WTC11 (cell line): ENCODE data around the gene RAPGEF1.

ENCODE experiments used
- CREB1 ChIP-seq: sonication (generic); formaldehyde crosslinking; IDR thresholded peaks from 2 replicates; pipeline ENCODE4 v1.8.0; 2023; ENCODE audit warnings: mild to moderate bottlenecking, missing genetic modification reagents
- CTCF ChIP-seq: fragments of 200-600 bp; IDR thresholded peaks from 2 replicates; pipeline ENCODE4 v1.8.0; 2022; ENCODE audit warnings: antibody characterized with exemption
- E2F1 ChIP-seq: sonication (generic); formaldehyde crosslinking; IDR thresholded peaks from 2 replicates; pipeline ENCODE4 v1.8.0; 2022; ENCODE audit warnings: mild to moderate bottlenecking, missing genetic modification reagents
- FOXK1 ChIP-seq: sonication (generic); formaldehyde crosslinking; IDR thresholded peaks from 2 replicates; pipeline ENCODE4 v1.8.0; 2022; ENCODE audit warnings: mild to moderate bottlenecking, moderate library complexity, missing genetic modification reagents
- GABPB1 ChIP-seq: sonication (generic); formaldehyde crosslinking; IDR thresholded peaks from 2 replicates; pipeline ENCODE4 v1.8.1; 2023; ENCODE audit warnings: mild to moderate bottlenecking, missing genetic modification reagents
- GTF2I ChIP-seq: fragments of 250-450 bp; sonication (Bioruptor Pico); conservative IDR thresholded peaks from 2 replicates; pipeline ENCODE4 v1.4.0; 2021; ENCODE audit warnings: mild to moderate bottlenecking
- NR3C1 ChIP-seq: sonication (generic); formaldehyde crosslinking; conservative IDR thresholded peaks from 2 replicates; pipeline ENCODE4 v1.8.1; 2023; ENCODE audit warnings: low read depth, mild to moderate bottlenecking, missing genetic modification reagents
- SP1 ChIP-seq: sonication (generic); formaldehyde crosslinking; conservative IDR thresholded peaks from 2 replicates; pipeline ENCODE4 v1.8.1; 2022; ENCODE audit warnings: missing genetic modification reagents
- STAT6 ChIP-seq: sonication (generic); formaldehyde crosslinking; conservative IDR thresholded peaks from 2 replicates; pipeline ENCODE4 v1.8.1; 2023; ENCODE audit warnings: mild to moderate bottlenecking, low read depth, missing genetic modification reagents, moderate library complexity
- TCF7 ChIP-seq: sonication (generic); formaldehyde crosslinking; IDR thresholded peaks from 2 replicates; pipeline ENCODE4 v1.8.0; 2022; ENCODE audit warnings: mild to moderate bottlenecking, low read depth, missing genetic modification reagents, moderate library complexity
- USF1 ChIP-seq: sonication (generic); formaldehyde crosslinking; IDR thresholded peaks from 2 replicates; pipeline ENCODE4 v1.8.0; 2022; ENCODE audit warnings: mild to moderate bottlenecking, missing genetic modification reagents
- ZBTB21 ChIP-seq: sonication (generic); formaldehyde crosslinking; IDR thresholded peaks from 2 replicates; pipeline ENCODE4 v1.8.1; 2023; ENCODE audit warnings: mild to moderate bottlenecking, missing genetic modification reagents, borderline replicate concordance
- ZNF121 ChIP-seq: sonication (generic); formaldehyde crosslinking; IDR thresholded peaks from 2 replicates; pipeline ENCODE4 v1.8.0; 2023; ENCODE audit warnings: missing genetic modification reagents
- ZNF263 ChIP-seq: sonication (generic); formaldehyde crosslinking; IDR thresholded peaks from 2 replicates; pipeline ENCODE4 v1.8.1; 2022; ENCODE audit warnings: low read depth, mild to moderate bottlenecking, moderate library complexity, missing genetic modification reagents

- no peak for TF ChIP-seq NR3C1 (CRISPR knock-in tag)
- no peak for TF ChIP-seq ZBTB21 (CRISPR knock-in tag)
- TF ChIP-seq CTCF, result no peak
- no peak for TF ChIP-seq FOXK1 (CRISPR knock-in tag)
- no peak for TF ChIP-seq E2F1 (CRISPR knock-in tag)
- TF ChIP-seq STAT6 (CRISPR knock-in tag), result no peak
- TF ChIP-seq GABPB1 (CRISPR knock-in tag), result no peak
- no peak for TF ChIP-seq ZNF263 (CRISPR knock-in tag)
- no peak for TF ChIP-seq CREB1
- no peak for TF ChIP-seq TCF7
- TF ChIP-seq ZNF121 (CRISPR knock-in tag), result no peak
- TF ChIP-seq SP1, result no peak
- no peak for TF ChIP-seq GTF2I
- no peak for TF ChIP-seq USF1 (CRISPR knock-in tag)
These were observed 196.7 kb downstream of the RAPGEF1 start for GRCh38 chr9:131543141-131543540.
